Panc1 (cell line): Measurements from ENCODE around the gene GTPBP8. TPM values are rescaled to one million over a fixed set of nuclear protein-coding genes. Genes with fewer than 3 reads are reported as not detected.

Experiments
- ATAC-seq: fragments of 200-7000 bp; cut with Tn5 transposase; 2 replicates; pipeline ENCODE4 v1.9.1; 2020; ENCODE audit warnings: mild to moderate bottlenecking, moderate library complexity
- BruUV-seq: library from RNA; stranded (reverse); fragments of 400-500 nt; replicated peaks from 2 replicates; lab custom pipeline; 2021; lab: Mats Ljungman, UMichigan
- CTCF ChIA-PET: fragments of 300-600 bp; sonication (Branson Sonifier 250); formaldehyde crosslinking; loops from one replicate; lab custom pipeline; 2022; ENCODE audit warnings: antibody characterized with exemption; lab: Charles Lee
- POLR2A ChIA-PET: fragments of 300-600 bp; sonication (Branson Sonifier 250); formaldehyde crosslinking; loops from one replicate; lab custom pipeline; 2022; ENCODE audit warnings: antibody characterized with exemption; lab: Charles Lee
- DNase-seq: peaks from one replicate; pipeline ENCODE4 v3.0.0-alpha.2; 2010; ENCODE audit warnings: low read depth, low spot score
- H3K27ac ChIP-seq: 2 replicates; pipeline ENCODE4 v1.5.1; 2011; ENCODE audit warnings: mild to moderate bottlenecking, low read length, inconsistent platforms
- H3K27me3 ChIP-seq: fragments of 200-500 bp; sonication (Bioruptor generic); 2 replicates; pipeline ENCODE4 v1.6.0; 2014; ENCODE audit warnings: low read length, inconsistent platforms; ENCODE audit not compliant: control insufficient read depth, insufficient read depth
- H3K36me3 ChIP-seq: fragments of 200-500 bp; sonication (Bioruptor generic); 2 replicates; pipeline ENCODE4 v1.5.1; 2014; ENCODE audit warnings: inconsistent platforms, mild to moderate bottlenecking, low read length, moderate library complexity; ENCODE audit not compliant: control insufficient read depth, insufficient read depth
- H3K4me1 ChIP-seq: 2 replicates; pipeline ENCODE4 v1.5.1; 2011; ENCODE audit warnings: inconsistent platforms, mild to moderate bottlenecking, low read length, moderate library complexity; ENCODE audit not compliant: control insufficient read depth, insufficient read depth
- H3K4me3 ChIP-seq, 2 experiments: 2 replicates each; pipeline ENCODE4 v1.5.1; 2011 to 2012; ENCODE audit warnings: low read depth in 2 of 2, low read length in 2 of 2, mild to moderate bottlenecking in 2 of 2, inconsistent platforms in 1 of 2, moderate library complexity in 1 of 2
- H3K9me3 ChIP-seq: fragments of 200-500 bp; sonication (Bioruptor generic); 2 replicates; pipeline ENCODE4 v1.5.1; 2014; ENCODE audit warnings: low read depth, mild to moderate bottlenecking, inconsistent platforms, low read length, moderate library complexity; ENCODE audit not compliant: control insufficient read depth, insufficient read depth
- CTCF ChIP-seq: fragments of 450-650 bp; IDR thresholded peaks from 2 replicates; pipeline ENCODE4 v1.5.1; 2017; ENCODE audit warnings: mild to moderate bottlenecking
- POLR2AphosphoS5 ChIP-seq: IDR thresholded peaks from 2 replicates; pipeline ENCODE4 v1.6.1; 2012; ENCODE audit warnings: mild to moderate bottlenecking, low read depth, low read length, moderate library complexity
- REST ChIP-seq, 2 experiments: IDR thresholded peaks; 2 replicates each; pipeline ENCODE4 v1.6.1; 2011 to 2012; ENCODE audit warnings: low read depth in 2 of 2, control low read depth in 1 of 2, low read length in 1 of 2, mild to moderate bottlenecking in 1 of 2, moderate library complexity in 1 of 2; ENCODE audit not compliant: insufficient read depth in 1 of 2
- SIN3A ChIP-seq: IDR thresholded peaks from 2 replicates; pipeline ENCODE4 v1.6.1; 2012; ENCODE audit warnings: low read depth, mild to moderate bottlenecking, low read length, moderate library complexity, borderline replicate concordance; ENCODE audit not compliant: insufficient read depth
- TCF7L2 ChIP-seq: IDR thresholded peaks from 2 replicates; pipeline ENCODE4 v1.6.1; 2011; ENCODE audit warnings: mild to moderate bottlenecking, low read depth, low read length, inconsistent platforms
- in situ Hi-C: cut with HindIII; loops from 2 replicates; pipeline ENCODE4 v1.10.0; 2016; ENCODE audit warnings: low sequenced_read_pairs, low pct_unique_long_range_greater_than_20kb
- intact Hi-C: fragments of 100-400 bp; cut with micrococcal nuclease; formaldehyde crosslinking; loops from one replicate; pipeline ENCODE4 v1.10.0; 2022; ENCODE audit not compliant: unreplicated experiment
- total RNA-seq: library from RNA; stranded (reverse); gene quantifications from one replicate; pipeline ENCODE4 v1.2.1, GENCODE V29; 2021; ENCODE audit not compliant: unreplicated experiment

Gene GTPBP8
- total RNA-seq, 1 experiment from 2014 or later, result 16.3 TPM

- CTCF ChIA-PET, result interaction anchor here (0.6 kb wide), 2 partner anchors 157 to 886 kb away, joined by 3 to 4 read pairs; no protein-coding TSS in a partner anchor
- intact Hi-C loops, result no loop called here
- in situ Hi-C loops, result loop anchor here (25.0 kb wide), 1 partner anchor 339 kb away; the partner anchor contains the start of gene CCDC80
- no peak overlapping the region for H3K27ac ChIP-seq
- H3K4me3 ChIP-seq, result no peak overlapping the region
- no peak for ATAC-seq
- no peaks in the 10 kb centered on the region for H3K36me3 ChIP-seq
- no peak for DNase-seq
- TF ChIP-seq SIN3A (no peak), REST (IDR thresholded peaks at IDR 0.05; ENCODE audit: insufficient read depth in 1 of 2, low read depth in 2 of 2, low read length in 1 of 2) (no peak), TCF7L2 (no peak), CTCF (no peak), POLR2AphosphoS5 (no peak)
- POLR2A ChIA-PET, result no interaction called here
- peaks cover 9% of the 10 kb centered on the region; the same call in 1 of the 2 replicates for H3K27me3 ChIP-seq
- H3K9me3 ChIP-seq, result no peaks in the 10 kb centered on the region
- no TSS peak for BruUV-seq
- H3K4me1 ChIP-seq, result no peaks in the 10 kb centered on the region
Measured at GRCh38 chr3:112976001-112976400, 14.8 kb upstream of the GTPBP8 start.

- CTCF ChIA-PET, result no interaction called here
- ATAC-seq (no peak), DNase-seq (no peak)
- H3K36me3 ChIP-seq, result no peaks in the 10 kb centered on the region
- TF ChIP-seq TCF7L2, result no peak
- in situ Hi-C loops (loop anchor here (25.0 kb wide), 1 partner anchor 340 kb away; the partner anchor contains the start of gene CCDC80), intact Hi-C loops (no loop called here)
- no peaks in the 10 kb centered on the region for H3K9me3 ChIP-seq
- no peaks in the 10 kb centered on the region for H3K4me1 ChIP-seq
- no peak overlapping the region for H3K27ac ChIP-seq
- H3K27me3 ChIP-seq, result peaks cover 14% of the 10 kb centered on the region; the same call in 1 of the 2 replicates
- H3K4me3 ChIP-seq, result no peak overlapping the region
- POLR2A ChIA-PET, result no interaction called here
- no TSS peak for BruUV-seq
Measured at GRCh38 chr3:112976953-112977352, 13.8 kb upstream of the GTPBP8 start.

GRCh38 chr3:112979244-112979832 lies 11.4 kb upstream of the GTPBP8 start:
- Histone ChIP-seq H3K27ac (no peak overlapping the region), H3K4me1 (no peaks in the 10 kb centered on the region), H3K27me3 (peaks cover 15% of the 10 kb centered on the region; the same call in 1 of the 2 replicates), H3K4me3 (no peak overlapping the region), H3K9me3 (no peaks in the 10 kb centered on the region), H3K36me3 (no peaks in the 10 kb centered on the region)
- POLR2A ChIA-PET, result no interaction called here
- ATAC-seq (no peak), DNase-seq (no peak)
- in situ Hi-C loops, result loop anchor here (25.0 kb wide), 1 partner anchor 342 kb away; the partner anchor contains the start of gene CCDC80
- TF ChIP-seq CTCF, result peak; percentile 74
- TF ChIP-seq SIN3A, result no peak
- intact Hi-C loops, result loop anchor here (1.0 to 2.0 kb wide), 2 partner anchors 245 to 336 kb away; no protein-coding TSS in a partner anchor
- CTCF ChIA-PET, result interaction anchor here (1.5 to 1.6 kb wide), 2 partner anchors 245 to 337 kb away, joined by 8 read pairs; no protein-coding TSS in a partner anchor
- BruUV-seq, result no TSS peak
